ENCODE measurements around the gene MGAT2.
"Not testable (repeated sequence)": the region's sequence is repeated elsewhere in the genome, so short reads cannot be mapped to it uniquely, and the experiment has no call there.

The MGAT2 gene

DNA sequence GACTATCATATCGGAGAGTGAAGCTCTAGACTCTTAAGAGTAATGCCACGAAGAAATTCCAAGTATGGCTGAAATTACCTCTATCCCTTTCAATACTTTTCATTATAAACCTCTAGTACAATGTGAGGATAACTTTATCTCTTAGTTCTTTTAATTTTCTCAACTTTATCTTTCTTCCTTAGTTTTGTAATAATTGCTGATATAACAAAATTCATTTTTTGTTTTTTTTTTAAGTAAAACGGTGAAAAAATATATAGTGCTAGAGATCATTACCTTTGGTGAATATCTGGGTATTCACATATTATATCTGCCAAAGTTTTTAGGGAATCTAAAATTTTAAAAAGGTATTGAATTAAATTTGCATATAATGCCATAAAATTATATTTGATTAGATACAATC is 33.9 kb downstream of the MGAT2 start:
- no peak overlapping the region for H2AFZ ChIP-seq (ENCODE audit: low read length, unreplicated experiment)
- no peak overlapping the region for H3K27ac ChIP-seq (ENCODE audit: low read depth, low read length)
- H3K4me1 ChIP-seq (ENCODE audit: control insufficient read depth, insufficient read depth, low read length, unreplicated experiment) = no peaks in the 10 kb centered on the region
- H3K79me2 ChIP-seq (ENCODE audit: control insufficient read depth, insufficient read depth, low read length, unreplicated experiment) = peaks cover 2% of the 10 kb centered on the region
- peaks cover 9% of the 10 kb centered on the region for H3K36me3 ChIP-seq (ENCODE audit: insufficient read depth, low read length)
- no peaks in the 10 kb centered on the region for H3K27me3 ChIP-seq (ENCODE audit: insufficient read depth, low read length)
- no peak overlapping the region for H3K4me3 ChIP-seq (ENCODE audit: low read depth, low read length)

DNA sequence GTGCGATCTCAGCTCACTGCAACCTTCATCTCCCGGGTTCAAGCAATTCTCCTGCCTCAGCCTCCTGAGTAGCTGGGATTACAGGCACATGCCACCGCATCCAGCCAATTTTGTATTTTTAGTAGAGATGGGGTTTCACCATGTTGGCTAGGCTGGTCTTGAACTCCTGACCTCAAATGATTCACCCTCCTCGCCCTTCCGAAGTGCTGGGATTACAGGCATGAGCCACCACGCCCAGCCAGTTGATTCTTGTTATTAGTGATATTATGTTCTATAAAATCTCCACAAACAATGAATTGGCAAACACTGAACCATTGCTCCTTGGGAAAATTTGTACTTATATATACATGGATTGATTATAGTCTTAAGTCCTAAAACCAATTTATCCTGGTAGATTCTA is 36.9 kb downstream of the MGAT2 start:
- not testable (repeated sequence) for H3K36me3 ChIP-seq (ENCODE audit: insufficient read depth, low read length); H3K4me3 ChIP-seq (ENCODE audit: low read depth, low read length); H3K27me3 ChIP-seq (ENCODE audit: insufficient read depth, low read length); H3K79me2 ChIP-seq (ENCODE audit: control insufficient read depth, insufficient read depth, low read length, unreplicated experiment); H2AFZ ChIP-seq (ENCODE audit: low read length, unreplicated experiment); H3K4me1 ChIP-seq (ENCODE audit: control insufficient read depth, insufficient read depth, low read length, unreplicated experiment); H3K27ac ChIP-seq (ENCODE audit: low read depth, low read length)

DNA sequence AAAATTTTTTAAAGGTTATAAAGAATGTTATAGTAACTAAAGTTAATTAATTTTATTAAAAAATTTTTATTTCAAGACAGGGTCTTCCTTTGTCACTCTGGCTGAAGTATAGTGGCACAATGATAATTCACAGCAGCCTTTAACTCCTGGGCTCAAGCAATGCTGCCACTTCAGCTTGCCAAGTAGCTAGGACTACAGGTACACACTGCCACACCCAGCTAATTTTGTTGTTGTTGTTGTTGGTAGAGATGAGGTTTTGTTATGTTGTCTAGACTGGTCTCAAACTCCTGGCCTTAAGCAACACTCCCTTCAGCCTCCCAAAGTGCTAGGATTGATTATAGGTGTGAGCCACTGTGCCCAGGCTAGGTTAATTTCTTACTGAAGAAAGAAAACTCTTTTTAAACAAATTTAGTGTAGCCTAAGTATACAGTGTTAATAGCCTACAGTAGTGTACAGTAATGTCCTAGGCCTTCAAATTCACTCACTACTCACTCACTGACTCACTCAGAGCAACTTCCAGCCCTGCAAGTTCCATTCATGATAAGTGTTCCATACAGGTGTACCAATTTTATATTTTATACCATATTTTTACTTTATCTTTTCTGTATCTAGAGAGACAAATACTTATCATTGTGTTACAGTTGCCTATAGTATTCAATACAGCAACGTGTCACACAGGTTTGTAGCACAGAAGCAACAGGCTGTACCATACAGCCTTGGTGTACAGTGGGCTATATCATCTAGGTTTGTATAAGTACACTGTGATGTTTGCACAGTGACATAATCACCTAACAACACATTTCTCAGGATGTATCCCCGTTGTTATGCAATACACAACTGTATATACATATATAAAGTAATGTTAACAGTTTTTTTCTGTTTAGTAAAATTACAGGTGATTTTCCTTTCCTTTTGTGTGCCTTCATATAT is 39.2 kb downstream of the MGAT2 start:
- H3K27me3 ChIP-seq (ENCODE audit: insufficient read depth, low read length) = no peaks in the 10 kb centered on the region
- no peaks in the 10 kb centered on the region for H3K4me1 ChIP-seq (ENCODE audit: control insufficient read depth, insufficient read depth, low read length, unreplicated experiment)
- H3K4me3 ChIP-seq (ENCODE audit: low read depth, low read length) = no peak overlapping the region
- no peaks in the 10 kb centered on the region for H3K79me2 ChIP-seq (ENCODE audit: control insufficient read depth, insufficient read depth, low read length, unreplicated experiment)
- H2AFZ ChIP-seq (ENCODE audit: low read length, unreplicated experiment) = no peak overlapping the region
- no peak overlapping the region for H3K27ac ChIP-seq (ENCODE audit: low read depth, low read length)
- H3K36me3 ChIP-seq (ENCODE audit: insufficient read depth, low read length) = 0 out of 2 replicates have a peak, but pooled peaks cover 2% of the 10 kb centered on the region

- no peak overlapping the region for H2AFZ ChIP-seq (ENCODE audit: low read length, unreplicated experiment)
- no peaks in the 10 kb centered on the region for H3K27me3 ChIP-seq (ENCODE audit: insufficient read depth, low read length)
- no peaks in the 10 kb centered on the region for H3K4me1 ChIP-seq (ENCODE audit: control insufficient read depth, insufficient read depth, low read length, unreplicated experiment)
- H3K4me3 ChIP-seq (ENCODE audit: low read depth, low read length) = no peak overlapping the region
- H3K79me2 ChIP-seq (ENCODE audit: control insufficient read depth, insufficient read depth, low read length, unreplicated experiment) = no peaks in the 10 kb centered on the region
- H3K27ac ChIP-seq (ENCODE audit: low read depth, low read length) = no peak overlapping the region
- H3K36me3 ChIP-seq (ENCODE audit: insufficient read depth, low read length) = peaks cover 15% of the 10 kb centered on the region
These were observed 49.9 kb downstream of the MGAT2 start for GRCh38 chr14:49670475-49670874.

Measured in ACC112 (cell line).